ENCODE measurements around the gene CDK17.
A peak's percentile ranks its signal among the peaks of the same experiment; 100 is the strongest.
"Not testable (repeated sequence)": the region's sequence is repeated elsewhere in the genome, so short reads cannot be mapped to it uniquely, and the experiment has no call there.

CDK17 gene

DNA sequence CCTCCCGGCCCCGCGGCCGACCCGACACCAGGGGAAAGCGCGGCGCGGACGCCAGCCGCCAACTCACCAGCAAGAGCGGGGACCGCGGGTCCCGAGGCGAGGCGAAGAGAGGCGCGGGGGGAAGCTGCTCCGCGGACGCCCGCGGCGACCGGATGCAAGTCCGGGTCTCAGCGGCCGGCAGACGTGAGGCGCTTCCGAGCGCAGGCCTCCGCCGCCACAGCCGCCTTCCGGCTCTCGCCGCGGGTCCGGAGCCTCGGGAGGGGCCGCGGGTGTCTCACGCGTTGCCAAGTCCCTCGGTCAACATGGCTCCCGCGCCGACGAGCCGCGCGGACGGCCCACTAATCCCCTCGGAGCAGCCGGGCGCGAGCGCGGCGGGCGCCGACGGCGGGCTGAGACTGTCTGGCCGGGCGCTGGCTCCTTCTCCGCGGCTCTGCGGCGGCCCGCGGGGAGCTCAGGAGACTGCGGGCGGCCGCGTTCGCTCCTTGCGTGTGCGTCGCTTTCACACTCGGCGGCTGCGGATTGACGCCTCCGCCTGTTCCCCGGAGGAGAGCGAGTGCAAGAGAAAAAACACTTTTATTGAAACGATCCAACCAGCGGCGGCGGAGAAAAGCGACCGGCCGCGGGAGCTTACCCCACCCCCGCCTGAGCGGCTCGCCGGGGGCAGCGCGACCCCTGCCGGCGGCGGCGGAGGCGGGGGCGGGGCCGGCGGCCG, at the start of gene CDK17:
CDK17 (minus strand) TSS at position 521 of the 712 bp plus-strand sequence. CDS start 65,603 bp downstream, outside the sequence.
- DNase-seq, result peak; percentile 81

DNA sequence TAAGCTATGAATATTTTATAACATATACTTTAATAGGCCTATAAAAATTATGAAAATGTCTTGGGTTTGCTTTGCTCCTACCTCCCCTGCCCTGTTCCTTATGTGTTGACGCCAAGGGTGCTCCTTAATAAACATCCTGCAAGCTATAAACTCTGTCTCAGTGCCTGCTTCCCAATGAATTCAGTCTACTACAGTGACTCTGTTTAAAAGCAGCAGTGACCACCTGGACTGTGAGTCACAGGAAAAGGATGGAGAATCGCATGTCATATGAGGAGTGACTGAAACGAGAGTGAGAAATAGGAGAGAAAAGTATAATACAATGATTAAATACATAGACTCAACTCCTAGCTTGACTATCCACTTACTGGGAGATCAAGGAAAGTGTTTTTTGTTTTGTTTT, 48.1 kb upstream of the CDK17 start:
- DNase-seq, result no peak

DNA sequence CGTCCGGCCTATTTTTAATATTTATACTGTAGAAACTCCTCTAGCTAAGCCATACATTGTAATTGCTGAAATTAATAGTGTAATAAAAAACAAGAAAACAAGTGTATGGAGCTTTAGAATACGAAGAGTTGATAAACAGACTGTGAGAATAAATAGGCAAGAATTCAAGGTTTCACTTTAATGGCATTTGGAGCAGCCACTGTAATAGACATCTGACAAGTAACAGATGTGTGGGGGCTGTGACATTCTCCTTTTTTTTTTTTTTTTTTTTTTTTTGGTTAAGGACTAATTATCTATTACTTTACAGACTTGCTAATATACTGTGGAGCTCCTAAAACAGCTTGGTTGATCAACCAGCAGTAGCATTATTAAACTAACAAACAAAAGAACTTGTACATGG, 47.0 kb upstream of the CDK17 start:
- no peak for DNase-seq

DNA sequence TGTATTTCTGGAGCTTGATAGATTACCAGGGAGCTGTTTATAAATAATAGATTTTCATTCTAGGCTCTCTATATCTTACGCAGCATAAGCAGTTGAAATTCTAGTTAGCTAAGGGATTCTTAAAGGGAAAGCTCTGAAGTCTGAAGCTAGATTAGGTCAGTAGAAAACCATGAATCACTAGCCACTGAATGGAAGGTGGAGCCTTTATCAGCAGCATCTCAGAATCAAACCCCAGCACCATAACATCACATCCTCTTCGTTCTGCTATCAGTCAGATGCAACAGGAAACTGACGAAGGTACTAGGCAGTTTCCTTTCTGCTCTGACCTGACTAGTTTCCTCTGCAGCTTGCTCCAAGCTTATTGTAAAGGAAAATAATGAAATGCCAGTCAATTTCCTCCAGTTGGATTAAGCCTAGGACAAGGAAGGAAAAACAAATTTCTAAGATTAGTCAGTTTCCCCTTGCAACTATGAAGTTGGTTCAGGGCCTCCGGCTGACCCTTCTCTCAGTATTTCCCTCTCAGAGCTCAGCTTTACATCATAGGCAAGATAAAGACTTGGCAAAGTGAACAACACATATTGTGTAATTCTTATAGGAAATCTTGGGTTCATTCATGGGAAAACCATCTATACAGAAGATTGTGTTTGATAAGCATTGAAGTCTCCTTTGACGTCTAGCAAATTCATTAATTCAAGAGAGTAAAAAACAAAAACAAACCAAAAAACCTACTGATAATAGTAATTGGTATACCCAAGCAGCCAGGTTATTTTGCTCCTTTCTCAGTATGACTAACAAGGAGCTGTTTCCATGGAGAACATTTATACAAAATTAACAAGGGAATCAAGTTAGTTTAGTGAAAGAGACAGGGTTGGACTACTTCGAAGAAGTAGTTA, 45.7 kb upstream of the CDK17 start:
- DNase-seq, result peak; percentile 36

DNA sequence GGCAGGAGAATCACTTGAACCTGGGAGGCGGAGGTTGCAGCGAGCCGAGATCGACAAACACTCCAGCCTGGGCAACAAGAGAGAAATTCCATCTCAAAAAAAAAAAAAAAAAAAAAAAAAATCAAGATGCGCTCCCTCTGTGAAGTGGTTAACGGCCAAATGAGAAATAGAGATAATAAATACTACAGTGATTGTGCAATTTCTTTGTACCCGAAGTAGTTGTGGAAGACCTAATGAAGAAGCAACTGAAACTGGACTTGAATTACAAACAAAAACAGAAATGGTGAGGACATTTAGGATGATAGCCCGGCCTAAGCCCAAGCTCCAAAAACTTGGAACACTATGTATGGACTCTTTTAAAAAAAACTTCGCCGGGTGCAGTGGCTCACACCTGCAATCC, 44.2 kb upstream of the CDK17 start:
- DNase-seq, result no peak

DNA sequence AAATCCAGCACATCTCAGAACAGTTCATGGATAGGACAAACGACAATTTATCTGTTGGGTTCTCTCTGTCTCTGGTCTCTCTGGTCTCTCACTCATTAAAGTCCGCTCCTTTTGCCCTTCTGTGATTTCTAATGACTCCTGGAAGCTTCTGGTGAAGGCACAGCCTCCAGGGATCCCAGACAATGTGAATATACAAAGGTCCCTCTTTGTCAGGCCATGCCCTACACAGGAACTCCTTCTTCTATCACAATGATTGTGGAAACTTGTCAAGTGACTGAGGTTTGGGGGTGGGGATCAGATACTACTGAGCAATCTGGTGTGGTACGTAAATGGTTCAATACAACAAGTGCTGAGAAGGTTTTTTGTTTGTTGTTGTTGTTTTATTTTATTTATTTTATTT, 42.7 kb upstream of the CDK17 start:
- DNase-seq, result no peak

DNA sequence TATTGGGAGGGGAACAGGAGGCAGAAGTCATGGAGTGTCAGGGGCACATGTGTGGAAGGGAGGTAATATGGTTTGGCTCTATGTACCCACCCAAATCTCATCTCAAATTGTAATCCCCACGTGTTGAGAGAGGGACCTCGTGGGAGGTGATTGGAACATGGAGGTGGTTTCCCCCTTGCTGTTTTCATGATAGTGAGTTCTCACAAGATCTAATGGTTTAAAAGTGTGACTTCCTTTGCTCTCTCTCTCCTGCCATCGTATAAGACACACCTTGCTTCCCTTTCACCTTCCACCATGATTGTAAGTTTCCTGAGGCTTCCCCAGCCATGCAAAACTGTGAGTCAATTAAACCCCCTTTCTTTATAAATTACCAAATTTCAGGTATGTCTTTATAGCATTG, 41.6 kb upstream of the CDK17 start:
- DNase-seq, result no peak

DNA sequence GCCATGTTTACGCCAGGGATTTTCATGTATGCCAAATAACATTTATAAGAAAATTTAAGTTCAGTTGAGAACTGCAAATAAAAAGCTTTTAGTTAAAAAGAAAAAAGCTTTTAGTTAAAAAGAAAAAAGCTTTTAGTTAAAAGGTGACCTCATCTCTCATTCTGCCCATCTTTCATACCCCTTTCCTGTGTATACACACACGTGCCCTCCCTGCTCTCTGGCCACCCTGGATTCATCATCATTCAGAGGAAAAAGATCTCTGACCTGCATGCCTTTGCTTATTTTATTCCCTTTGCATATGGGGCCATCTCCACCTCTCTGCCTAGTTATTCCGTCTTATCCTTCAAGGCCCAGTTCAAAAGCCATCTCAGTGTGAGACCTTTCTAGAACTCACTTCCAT, 38.1 kb upstream of the CDK17 start:
- DNase-seq, result no peak

DNA sequence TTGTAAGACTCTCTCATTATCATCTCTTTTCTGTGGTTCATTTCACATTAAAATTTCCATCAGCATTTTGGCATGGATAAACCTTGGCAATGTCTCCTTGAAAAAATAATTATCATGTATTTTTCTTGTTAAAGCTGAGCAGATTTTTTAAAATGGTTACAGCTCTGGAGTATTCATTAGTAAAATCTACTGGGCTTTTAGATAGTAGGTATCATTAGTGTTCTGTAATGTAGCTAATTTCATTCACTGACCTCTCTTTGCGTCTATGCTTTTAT, 36.9 kb upstream of the CDK17 start:
- no peak for DNase-seq

DNA sequence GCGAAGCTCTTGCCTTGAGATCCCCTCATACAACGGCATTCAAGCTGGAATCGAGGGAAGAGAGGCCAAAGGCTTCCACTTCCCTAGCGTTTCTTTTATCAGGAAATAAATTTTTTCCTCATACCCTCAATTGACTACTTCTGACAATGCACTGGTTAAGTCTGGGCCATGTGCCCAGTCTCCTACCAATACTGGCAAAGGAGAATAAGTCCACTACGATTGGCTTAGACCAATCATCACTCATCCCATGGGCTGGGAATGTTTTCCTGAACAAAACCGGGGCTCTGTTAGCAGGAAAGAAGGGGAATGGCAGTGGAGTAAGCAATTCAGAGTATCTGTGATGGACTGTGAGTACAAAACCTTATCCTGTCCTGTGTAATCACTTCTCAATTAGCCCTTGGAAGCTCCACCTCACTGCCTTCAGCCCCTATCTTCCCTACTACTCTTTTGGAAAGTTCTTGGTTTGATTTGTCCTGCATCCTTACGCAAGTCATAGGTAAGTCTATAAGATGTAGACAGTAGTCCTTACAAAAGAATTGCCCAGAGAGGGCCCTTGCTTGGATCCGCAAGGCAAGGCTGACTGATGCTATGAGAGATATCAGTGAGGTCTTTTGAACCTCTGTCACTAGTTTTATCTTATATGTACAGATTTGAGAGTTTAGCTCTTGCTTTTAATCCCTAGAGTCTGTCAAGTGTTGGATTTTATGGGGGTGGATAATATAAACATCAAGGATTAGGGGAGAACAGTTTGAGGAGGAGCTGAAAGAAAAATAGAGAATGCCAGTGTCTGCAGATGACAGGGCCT, 36.3 kb upstream of the CDK17 start:
- DNase-seq, result no peak

DNA sequence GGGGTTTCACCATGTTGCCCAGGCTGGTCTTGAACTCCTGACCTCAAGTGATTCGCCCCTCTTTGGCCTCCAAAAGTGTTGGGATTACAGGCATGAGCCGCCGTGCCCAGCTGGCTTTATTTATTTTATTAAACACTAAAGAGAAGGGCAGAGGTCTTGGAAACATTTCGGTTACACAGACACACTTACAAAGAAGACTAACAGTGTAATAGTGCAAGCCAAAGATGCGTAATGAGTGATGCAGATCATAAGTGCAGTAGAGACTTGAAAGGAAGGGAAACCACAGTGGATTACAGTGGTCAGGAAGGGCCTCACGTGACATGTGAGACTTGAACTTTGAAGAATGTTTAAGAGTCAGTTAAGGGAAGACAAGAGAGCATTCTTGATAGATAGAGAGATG, 33.9 kb upstream of the CDK17 start:
- peak; percentile 47 for DNase-seq

DNA sequence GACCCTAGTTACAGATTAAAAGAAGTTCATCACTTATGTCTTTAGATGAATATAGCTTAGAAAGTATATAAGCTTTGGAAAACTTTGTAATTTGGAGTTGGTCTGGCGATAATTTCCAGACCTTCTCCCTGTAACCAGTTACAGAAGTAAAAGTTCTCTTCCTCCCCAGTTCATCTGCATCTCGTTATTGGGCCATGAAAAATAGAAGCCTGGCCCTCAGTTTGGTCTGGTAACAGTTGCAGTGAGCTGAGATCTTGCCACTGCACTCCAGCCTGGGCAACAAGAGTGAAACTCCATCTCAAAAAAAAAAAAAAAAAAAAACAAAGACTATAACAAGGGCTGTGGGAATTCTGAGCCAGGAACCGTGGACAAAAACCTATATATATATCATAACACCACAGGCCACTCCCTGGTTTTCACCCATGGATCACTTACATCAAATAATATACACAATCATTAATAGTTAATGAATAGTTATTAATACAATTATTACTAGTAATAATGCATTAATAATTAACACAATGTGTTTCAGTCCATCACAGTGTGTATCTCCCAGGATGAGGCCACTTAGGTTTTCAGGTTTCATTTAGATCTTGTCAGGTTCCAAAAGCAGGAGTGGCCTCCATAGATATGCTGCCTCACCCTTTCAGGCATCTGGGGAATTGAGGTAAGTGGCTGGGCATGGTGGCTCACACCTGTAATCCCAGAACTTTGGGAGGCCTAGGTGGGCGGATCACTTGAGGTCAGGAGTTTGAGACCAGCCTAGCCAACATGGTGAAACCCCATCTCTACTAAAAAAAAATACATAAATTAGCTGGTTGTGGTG, 32.5 kb upstream of the CDK17 start:
- DNase-seq, result not testable (repeated sequence)

DNA sequence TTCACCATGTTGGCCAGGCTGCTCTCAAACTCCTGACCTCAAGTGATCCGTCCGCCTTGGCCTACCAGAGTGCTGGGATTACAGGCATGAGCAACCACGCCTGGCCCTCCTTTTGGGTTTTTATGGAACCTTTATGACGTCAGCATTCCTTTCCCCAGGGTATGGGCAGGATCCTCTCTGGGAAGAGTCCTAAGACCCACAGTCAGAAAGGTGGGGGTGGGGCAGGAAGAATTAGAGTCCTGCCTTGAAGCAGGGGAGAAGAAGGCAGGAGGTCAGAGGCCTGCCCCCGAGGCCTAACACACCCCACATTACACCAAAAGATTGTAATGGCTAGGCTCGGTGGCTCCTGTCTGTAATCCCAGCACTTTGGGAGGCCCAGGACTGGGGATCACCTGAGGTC, 30.8 kb upstream of the CDK17 start:
- no peak for DNase-seq

DNA sequence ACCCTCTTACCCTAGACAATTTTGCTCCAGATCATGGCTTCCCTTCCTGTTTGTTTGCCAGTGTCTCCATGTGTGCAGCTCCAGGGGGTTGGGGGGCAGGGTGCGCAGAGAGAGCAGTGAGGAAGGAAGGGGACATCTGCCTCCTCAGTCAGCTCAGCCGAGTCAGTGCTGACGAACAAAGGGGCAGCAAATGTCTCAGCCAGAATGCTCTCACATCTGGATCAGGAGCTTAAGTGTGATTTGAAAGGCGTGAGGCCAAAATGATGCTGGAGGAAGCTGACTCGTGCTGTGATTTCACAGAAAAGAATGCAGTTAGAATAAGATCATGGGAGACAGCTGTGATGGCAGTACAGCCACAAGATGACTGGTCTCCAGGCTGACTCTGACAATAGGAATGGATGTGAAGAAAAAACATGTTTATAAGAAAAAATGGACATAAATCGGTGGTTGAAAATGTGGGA, 27.1 kb upstream of the CDK17 start:
- DNase-seq, result no peak

DNA sequence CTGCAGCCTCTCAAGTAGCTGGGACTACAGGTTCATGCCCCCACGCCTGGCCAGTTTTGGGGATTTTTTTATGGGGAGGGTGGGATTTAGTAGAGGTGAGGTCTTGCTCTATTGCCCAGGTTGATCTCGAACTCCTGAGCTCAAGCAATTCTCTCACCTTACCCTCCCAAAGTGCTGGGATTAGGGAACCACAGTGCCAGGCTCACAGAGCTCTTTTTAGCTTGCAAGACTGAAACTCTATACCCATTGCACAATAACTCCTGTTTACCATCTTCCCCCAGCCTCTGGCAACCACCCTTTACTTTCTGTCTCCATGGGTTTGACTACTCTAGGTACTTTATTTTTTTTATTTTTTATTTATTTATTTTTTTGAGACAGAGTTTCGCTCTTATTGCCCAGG, 25.7 kb upstream of the CDK17 start:
- DNase-seq, result no peak

DNA sequence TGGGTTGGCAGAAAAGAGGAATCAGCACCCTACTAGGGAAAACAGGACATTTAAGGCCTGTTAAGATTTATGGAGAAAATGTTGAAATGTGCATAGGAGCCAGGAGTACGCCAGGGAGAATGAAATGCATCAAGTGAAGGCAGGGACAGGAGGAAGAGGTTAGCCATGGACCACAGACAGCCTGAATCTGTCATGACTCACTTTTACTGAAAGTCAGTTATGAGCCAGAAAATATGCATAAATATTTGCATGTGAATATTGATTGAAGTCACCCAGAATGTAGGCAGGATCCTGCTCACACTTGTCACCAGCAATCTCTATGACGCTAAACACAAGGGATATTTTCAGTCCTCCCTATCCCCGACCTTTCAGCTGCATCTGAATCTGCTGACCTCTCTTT, 25.1 kb upstream of the CDK17 start:
- no peak for DNase-seq

DNA sequence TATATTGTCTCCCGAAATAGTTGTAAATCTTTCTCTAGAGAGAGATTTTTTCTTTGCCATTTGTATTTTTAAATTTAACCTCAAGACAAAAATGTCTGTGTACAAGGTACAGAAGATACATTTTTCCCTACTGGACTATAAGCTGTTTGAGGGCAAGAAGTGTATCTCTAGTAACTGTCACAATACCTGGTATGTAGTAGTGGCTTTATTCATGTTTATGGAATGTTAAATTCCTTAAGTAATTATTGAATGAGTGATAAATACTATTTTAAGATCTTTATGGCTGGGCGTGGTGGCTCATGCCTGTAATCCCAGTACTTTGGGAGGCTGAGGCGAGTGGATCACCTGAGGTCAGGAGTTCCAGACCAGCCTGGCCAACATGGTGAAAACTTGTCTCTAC, 24.4 kb upstream of the CDK17 start:
- DNase-seq, result no peak

DNA sequence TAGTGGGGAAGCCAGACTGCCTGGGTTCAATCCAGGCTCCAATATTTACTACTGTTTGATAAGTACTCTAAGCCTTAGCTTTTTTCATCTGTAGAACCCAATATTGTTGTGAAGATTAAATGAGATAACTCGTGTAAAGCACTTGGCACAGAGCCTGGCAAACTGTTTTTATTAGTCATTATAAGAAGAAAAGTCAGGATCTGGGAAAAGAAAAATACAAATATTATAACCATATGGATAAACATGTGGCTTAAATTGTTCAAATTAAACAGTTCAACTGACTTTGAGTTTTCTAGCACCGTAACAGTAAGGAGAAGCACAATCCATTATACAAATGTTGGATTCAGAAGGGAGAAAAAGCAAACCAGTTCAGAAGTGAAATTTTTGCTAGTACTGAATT, 22.0 kb upstream of the CDK17 start:
- no peak for DNase-seq

DNA sequence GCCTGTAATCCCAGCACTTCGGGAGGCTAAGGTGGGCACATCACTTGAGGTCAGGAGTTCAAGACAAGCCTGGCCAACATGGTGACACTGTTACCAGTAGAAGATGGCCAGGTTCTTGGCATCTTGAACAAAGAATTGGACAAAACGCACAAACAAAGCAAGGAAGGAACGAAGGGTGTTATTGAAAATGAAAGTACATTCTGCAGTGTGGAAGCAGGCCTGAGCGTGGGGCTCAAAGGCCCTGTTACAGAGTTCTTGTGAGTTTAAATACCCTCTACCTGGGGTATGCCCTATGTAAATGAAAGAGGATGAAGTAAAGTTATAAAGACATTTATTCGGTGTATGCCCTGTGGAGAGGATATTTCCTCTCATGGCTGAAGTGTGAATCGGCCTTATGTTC, 20.8 kb upstream of the CDK17 start:
- no peak for DNase-seq

DNA sequence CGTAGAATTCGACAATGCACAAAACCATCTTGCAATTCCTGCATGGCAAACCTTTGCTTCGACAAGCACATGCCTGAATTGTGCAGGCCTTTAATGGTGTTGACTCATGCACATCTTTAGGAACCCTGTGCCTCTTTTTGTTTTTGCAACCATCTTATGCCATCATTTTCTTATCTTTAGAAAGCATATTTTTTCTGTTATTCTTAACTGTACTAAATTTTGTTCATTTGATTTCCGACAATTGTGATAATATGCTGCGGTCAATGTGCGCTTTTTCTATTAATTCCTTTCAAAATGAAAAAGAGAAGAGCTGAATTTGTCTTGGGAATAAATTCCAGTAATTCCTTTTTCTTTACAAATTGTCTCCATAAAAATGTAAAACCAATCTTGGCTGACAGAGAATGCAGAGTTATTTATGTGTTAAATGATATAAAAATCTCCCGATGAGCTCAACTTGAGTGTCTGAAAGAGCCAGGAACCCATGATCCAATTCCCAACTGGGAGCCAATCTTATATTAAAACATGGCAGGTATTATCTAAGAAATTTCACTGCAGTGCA, 20.1 kb upstream of the CDK17 start:
- DNase-seq, result no peak

DNA sequence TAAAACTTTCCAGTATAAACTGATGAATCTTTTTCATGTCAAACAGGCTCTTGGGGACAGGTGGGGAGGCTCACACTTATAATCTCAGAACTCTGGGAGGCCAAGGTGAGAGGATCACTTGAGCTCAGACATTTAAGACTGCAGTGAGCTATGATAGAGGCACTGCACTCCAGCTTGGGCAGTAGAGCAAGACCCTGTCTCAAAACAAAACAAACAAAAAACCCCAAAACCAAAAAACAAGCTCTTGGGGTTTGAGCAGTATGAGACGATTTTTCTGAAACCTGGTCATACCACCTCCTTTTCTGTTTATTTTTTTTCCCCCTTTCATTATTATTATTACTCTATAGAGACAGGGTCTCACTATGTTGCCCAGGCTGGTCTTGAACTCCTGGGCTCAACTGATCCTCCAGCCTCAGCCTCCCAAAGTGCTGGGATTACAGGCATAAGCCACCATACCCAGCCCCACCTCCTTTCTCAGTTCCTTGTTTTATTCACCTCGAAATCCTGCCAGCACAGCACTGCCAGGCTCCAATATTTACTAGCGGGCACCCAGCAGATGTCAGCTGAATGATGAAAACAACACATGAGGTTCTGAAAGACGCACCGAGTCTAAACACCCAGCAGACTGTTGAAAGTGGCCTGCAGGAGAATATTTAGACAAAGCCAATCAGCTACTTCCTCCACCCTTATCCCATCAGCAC, 19.5 kb upstream of the CDK17 start:
- DNase-seq, result no peak

DNA sequence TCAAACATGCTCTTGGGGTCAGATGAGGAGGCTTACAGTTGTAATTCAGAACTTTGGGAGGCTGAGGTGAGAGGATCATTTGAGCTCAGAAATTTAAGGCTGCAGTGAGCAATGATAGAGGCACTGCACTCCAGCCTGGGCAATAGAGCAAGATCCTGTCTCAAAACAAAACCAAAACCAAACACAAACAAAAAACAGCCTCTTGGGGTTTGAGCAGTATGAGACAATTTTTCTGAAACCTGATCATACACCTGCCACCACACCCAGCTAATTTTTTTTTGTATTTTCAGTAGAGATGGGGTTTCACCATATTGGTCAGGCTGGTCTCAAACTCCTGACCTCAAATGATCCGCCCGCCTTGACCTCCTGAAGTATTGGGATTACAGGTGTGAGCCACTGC, 17.4 kb upstream of the CDK17 start:
- DNase-seq, result not testable (repeated sequence)

Measured in activated CD4-positive, CD25-positive, alpha-beta regulatory T cell treated with anti-CD3 and anti-CD28 coated beads, Interleukin-2, amount 50 U/mL, for 72 hours (primary cell).